Ascending aorta (tissue), 2 donors: ENCODE data around the gene ANXA2R. TPM values are rescaled to one million over a fixed set of nuclear protein-coding genes. Genes with fewer than 3 reads are reported as not detected.
A peak's percentile ranks its signal among the peaks of the same experiment; 100 is the strongest.
"Not testable (repeated sequence)": the region's sequence is repeated elsewhere in the genome, so short reads cannot be mapped to it uniquely, and the experiment has no call there.

Experiments used
- DNase-seq, 2 donors: peaks; one replicate each; pipeline ENCODE4 v3.0.0-alpha.2; 2019; ENCODE audit warnings: low spot score in 2 of 2
- H3K27ac ChIP-seq, 2 donors: fragments of 200-600 bp; sonication (generic); one replicate each; pipeline ENCODE4 v1.5.1; 2016 to 2017; ENCODE audit warnings: mild to moderate bottlenecking in 1 of 2
- H3K27me3 ChIP-seq: fragments of 200-600 bp; sonication (generic); one replicate; pipeline ENCODE4 v1.5.1; 2017
- H3K36me3 ChIP-seq, 2 donors: fragments of 200-600 bp; sonication (generic); one replicate each; pipeline ENCODE4 v1.5.1; 2016
- H3K4me1 ChIP-seq, 2 donors: fragments of 200-600 bp; sonication (generic); one replicate each; pipeline ENCODE4 v1.5.1; 2016 to 2017; ENCODE audit warnings: mild to moderate bottlenecking in 1 of 2
- H3K4me3 ChIP-seq, 2 donors: fragments of 200-600 bp; sonication (generic); one replicate each; pipeline ENCODE4 v1.5.1; 2016 to 2017; ENCODE audit warnings: mild to moderate bottlenecking in 1 of 2
- H3K9me3 ChIP-seq, 2 donors: fragments of 200-600 bp; sonication (generic); one replicate each; pipeline ENCODE4 v1.5.1; 2016
- CTCF ChIP-seq, 3 experiments: fragments of 200-600 bp in 2 of 3; fragments of 450-650 bp in 1 of 3; sonication (generic) in 2 of 3; IDR thresholded peaks; one replicate each; pipeline ENCODE4 v1.5.1; 2016 to 2019; ENCODE audit warnings: antibody characterized with exemption in 3 of 3, mild to moderate bottlenecking in 1 of 3, moderate library complexity in 1 of 3
- intact Hi-C: fragments of 100-400 bp; cut with DNase I; formaldehyde crosslinking; loops from one replicate; pipeline ENCODE4 v1.15.1; 2023
- total RNA-seq: library from RNA; depleted of rRNA; stranded (reverse); fragments of >200 nt; gene quantifications from one replicate; pipeline ENCODE4 v1.1.0, GENCODE V29; 2016

Gene ANXA2R, protein sequence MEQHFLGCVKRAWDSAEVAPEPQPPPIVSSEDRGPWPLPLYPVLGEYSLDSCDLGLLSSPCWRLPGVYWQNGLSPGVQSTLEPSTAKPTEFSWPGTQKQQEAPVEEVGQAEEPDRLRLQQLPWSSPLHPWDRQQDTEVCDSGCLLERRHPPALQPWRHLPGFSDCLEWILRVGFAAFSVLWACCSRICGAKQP
- 5.1 TPM for total RNA-seq

GRCh38 chr5:43040287-43041098 lies at the start of gene ANXA2R:
Gene ANXA2R (minus strand): TSS chr5:43040319. CDS start chr5:43040046, 273 bp downstream.
- DNase-seq: peak in 1 of 2 donors; percentile 93
- Histone ChIP-seq H3K4me1 (peaks cover 0 to 2% of the 10 kb centered on the region in 2 donors), H3K9me3 (peaks cover 0 to 8% of the 10 kb centered on the region in 2 donors), H3K4me3 (peak within 1 kb of the TSS; percentile 64 to 91), H3K36me3 (no peaks in the 10 kb centered on the region), H3K27me3 (no peaks in the 10 kb centered on the region), H3K27ac (peak within 1 kb of the TSS; percentile 96 to 99)
- intact Hi-C loops: loop anchor here (1.0 to 5.0 kb wide), 6 partner anchors 22 to 131 kb away; no protein-coding TSS in a partner anchor
- peak; percentile 58 to 74 (median 66) for TF ChIP-seq CTCF (IDR thresholded peaks at IDR 0.05)

DNA sequence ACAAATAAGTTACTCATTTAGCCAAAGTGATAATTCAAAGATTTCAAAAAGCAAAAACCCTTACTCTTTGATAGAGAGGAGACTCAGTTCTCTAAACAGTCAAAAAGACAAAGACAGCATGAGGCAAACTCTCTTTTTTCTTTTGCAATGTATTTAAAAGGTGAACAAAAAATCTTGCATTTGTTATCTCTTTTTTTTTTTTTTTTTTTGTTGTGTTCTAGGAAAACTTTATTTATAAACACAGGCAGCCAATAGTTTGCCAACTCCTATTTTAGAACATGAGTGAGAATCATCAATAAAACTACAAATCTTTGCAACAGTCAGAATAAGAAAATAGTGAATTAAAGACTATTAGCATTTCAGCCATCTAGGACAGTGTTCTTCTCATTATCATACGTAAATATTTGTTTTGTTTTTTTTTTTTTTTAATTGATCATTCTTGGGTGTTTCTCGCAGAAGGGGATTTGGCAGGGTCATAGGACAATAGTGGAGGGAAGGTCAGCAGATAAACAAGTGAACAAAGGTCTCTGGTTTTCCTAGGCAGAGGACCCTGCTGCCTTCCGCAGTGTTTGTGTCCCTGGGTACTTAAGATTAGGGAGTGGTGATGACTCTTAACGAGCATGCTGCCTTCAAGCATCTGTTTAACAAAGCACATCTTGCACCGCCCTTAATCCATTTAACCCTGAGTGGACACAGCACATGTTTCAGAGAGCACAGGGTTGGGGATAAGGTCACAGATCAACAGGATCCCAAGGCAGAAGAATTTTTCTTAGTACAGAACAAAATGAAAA lies 46.2 kb upstream of the ANXA2R start:
- H3K4me1 ChIP-seq, DNase-seq, H3K27ac ChIP-seq, H3K4me3 ChIP-seq, intact Hi-C loops, H3K9me3 ChIP-seq, H3K36me3 ChIP-seq, H3K27me3 ChIP-seq: not testable (repeated sequence)

DNA sequence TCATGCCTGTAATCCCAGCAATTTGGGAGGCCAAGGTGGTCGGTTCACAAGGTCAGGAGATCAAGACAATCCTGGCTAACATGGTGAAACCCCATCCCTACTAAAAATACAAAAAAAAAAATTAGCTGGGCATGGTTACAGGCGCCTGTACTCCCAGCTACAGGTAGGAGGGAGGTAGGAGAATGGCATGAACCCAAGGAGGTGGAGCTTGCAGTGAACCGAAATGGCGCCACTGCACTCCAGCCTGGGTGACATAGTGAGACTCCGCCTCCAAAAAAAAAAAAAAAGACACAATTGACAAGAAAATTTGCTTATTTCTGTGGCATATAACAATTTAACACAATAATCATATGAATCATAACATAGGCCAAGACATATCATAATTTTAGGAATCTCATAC lies 45.3 kb upstream of the ANXA2R start:
- intact Hi-C loops: no loop called here
- DNase-seq: no peak
- H3K4me1 ChIP-seq: no peaks in the 10 kb centered on the region
- TF ChIP-seq CTCF (IDR thresholded peaks at IDR 0.05): no peak
- no peak overlapping the region for H3K27ac ChIP-seq
- H3K27me3 ChIP-seq: no peaks in the 10 kb centered on the region
- peaks cover under 1 to 10% of the 10 kb centered on the region in 2 donors for H3K36me3 ChIP-seq
- H3K4me3 ChIP-seq: no peak overlapping the region
- H3K9me3 ChIP-seq: no peaks in the 10 kb centered on the region

GRCh38 chr5:43084468-43084867 lies 44.3 kb upstream of the ANXA2R start:
- H3K27me3 ChIP-seq, H3K9me3 ChIP-seq, H3K27ac ChIP-seq, DNase-seq, H3K4me1 ChIP-seq, H3K4me3 ChIP-seq, intact Hi-C loops: not testable (repeated sequence)
- H3K36me3 ChIP-seq: peaks cover 8 to 18% of the 10 kb centered on the region in 2 donors

DNA sequence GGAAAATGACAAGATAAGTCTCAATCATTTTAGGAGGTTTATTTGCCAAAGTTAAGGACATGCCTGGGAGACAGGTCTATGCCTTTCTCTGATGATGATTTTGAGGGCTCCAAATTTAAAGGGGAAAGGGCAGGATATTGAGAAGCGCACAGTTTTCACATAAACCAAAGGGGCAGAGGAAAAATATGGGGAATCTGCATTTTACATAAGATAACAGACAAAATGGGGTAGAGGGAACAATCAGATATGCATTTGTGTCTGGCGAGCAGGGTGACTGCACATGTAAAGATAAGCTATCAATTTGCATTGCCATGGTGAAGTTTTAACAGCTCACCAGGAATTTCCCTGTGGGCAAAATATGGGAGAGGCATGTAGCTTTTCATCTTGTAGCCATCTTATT lies 41.2 kb upstream of the ANXA2R start:
- H3K4me3 ChIP-seq, H3K4me1 ChIP-seq, H3K27me3 ChIP-seq, H3K9me3 ChIP-seq, intact Hi-C loops, DNase-seq, H3K27ac ChIP-seq: not testable (repeated sequence)
- H3K36me3 ChIP-seq: peaks cover 8 to 23% of the 10 kb centered on the region in 2 donors

GRCh38 chr5:43078956-43079355 lies 38.8 kb upstream of the ANXA2R start:
- no peak for TF ChIP-seq CTCF (IDR thresholded peaks at IDR 0.05)
- intact Hi-C loops: no loop called here
- peaks cover 8 to 26% of the 10 kb centered on the region in 2 donors for H3K36me3 ChIP-seq

DNA sequence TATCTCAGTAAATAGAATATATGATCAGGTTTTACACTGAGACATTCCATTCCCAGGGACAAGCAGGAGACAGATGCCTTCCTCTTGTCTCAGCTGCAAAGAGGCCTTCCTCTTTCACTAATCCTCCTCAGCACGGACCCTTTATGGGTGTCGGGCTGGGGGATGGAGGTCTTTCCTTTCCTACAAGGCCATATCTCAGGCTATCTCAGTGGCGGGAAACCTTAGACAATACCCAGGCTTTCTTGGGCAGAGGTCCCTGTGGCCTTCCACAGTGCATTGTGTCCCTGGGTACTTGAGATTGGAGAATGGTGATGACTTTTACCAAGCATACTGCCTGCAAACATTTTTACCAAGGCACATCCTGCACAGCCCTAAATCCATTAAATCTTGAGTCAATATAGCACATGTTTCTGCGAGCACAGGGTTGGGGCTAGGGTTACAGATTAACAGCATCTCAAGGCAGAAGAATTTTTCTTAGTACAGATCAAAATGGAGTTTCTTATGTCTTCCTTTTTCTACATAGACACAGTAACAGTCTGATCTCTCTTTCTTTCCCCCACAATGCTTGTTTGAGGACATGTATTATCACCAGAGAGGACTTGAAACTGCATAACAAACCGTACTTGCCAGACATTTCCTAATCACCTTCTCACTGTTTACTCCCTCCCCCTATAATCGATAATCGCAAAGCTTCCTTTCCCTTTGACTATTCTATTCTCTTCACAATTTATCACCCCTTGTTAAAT lies 37.5 kb upstream of the ANXA2R start:
- H3K36me3 ChIP-seq: peaks cover 8 to 26% of the 10 kb centered on the region in 2 donors
- H3K4me1 ChIP-seq, H3K4me3 ChIP-seq, H3K9me3 ChIP-seq, H3K27ac ChIP-seq, DNase-seq, intact Hi-C loops, H3K27me3 ChIP-seq: not testable (repeated sequence)

More at GRCh38 chr5:43078956-43079355, 38.8 kb upstream of the ANXA2R start:
- DNase-seq: no peak
- Histone ChIP-seq H3K4me1 (no peaks in the 10 kb centered on the region), H3K27ac (no peak overlapping the region), H3K27me3 (no peaks in the 10 kb centered on the region), H3K9me3 (no peaks in the 10 kb centered on the region), H3K4me3 (no peak overlapping the region)
